ENCODE results near the gene GASK1A. TPM values are rescaled to one million over a fixed set of nuclear protein-coding genes. Genes with fewer than 3 reads are reported as not detected.

GASK1A gene
- total and polyA plus RNA-seq, 4 donors: 0.79 to 22.8 (median 4.6) TPM

GRCh38 chr3:43071313-43071893, 92.3 kb downstream of the GASK1A start:
- Histone ChIP-seq H3K4me3 (ENCODE audit: low read depth in 1 of 3, low read length in 3 of 3) (no peak overlapping the region), H3K27ac (ENCODE audit: low read depth in 1 of 2, low read length in 2 of 2) (no peak overlapping the region), H3K27me3 (ENCODE audit: control insufficient read depth in 4 of 4, insufficient read depth in 4 of 4, low read length in 3 of 4) (no peaks in the 10 kb centered on the region), H3K9ac (ENCODE audit: low read depth in 1 of 2, low read length in 2 of 2) (no peak overlapping the region), H3K9me3 (ENCODE audit: control insufficient read depth in 4 of 4, low read length in 3 of 4) (no peaks in the 10 kb centered on the region), H3K36me3 (ENCODE audit: control insufficient read depth in 4 of 4, insufficient read depth in 3 of 4, low read depth in 1 of 4, low read length in 3 of 4) (no peaks in the 10 kb centered on the region), H3K4me1 (ENCODE audit: control insufficient read depth in 4 of 4, insufficient read depth in 4 of 4, low read length in 3 of 4) (peaks cover 9 to 21% (median 19%) of the 10 kb centered on the region in 4 donors)
- WGBS: 63% methylated on average over 7 of the region's 7 CpGs
- TF ChIP-seq CTCF (IDR thresholded peaks at IDR 0.05; ENCODE audit: low read depth, low read length, missing input control) (peak; percentile 27), GABPA (IDR thresholded peaks at IDR 0.05 in 1 of 2, conservative IDR thresholded peaks at IDR 0.05 in 1 of 2) (no peak), RAD21 (IDR thresholded peaks at IDR 0.05) (peak; percentile 32 to 61), JUND (IDR thresholded peaks at IDR 0.05) (no peak), REST (IDR thresholded peaks at IDR 0.05) (no peak), YY1 (IDR thresholded peaks at IDR 0.05) (no peak), HNF4G (IDR thresholded peaks at IDR 0.05) (no peak), NR2F2 (IDR thresholded peaks at IDR 0.05) (no peak), FOXA1 (IDR thresholded peaks at IDR 0.05) (no peak), TAF1 (conservative IDR thresholded peaks at IDR 0.05) (no peak), FOXA2 (IDR thresholded peaks at IDR 0.05) (no peak), ATF3 (IDR thresholded peaks at IDR 0.05) (no peak), SP1 (IDR thresholded peaks at IDR 0.05) (no peak)
- DNase-seq (ENCODE audit: low spot score): peak; percentile 35

- no peak overlapping the region for H3K27ac ChIP-seq (ENCODE audit: low read depth in 1 of 2, low read length in 2 of 2)
- peaks cover 9 to 25% (median 19%) of the 10 kb centered on the region in 4 donors for H3K4me1 ChIP-seq (ENCODE audit: control insufficient read depth in 4 of 4, insufficient read depth in 4 of 4, low read length in 3 of 4)
- TF ChIP-seq HNF4A (conservative IDR thresholded peaks at IDR 0.05): no peak
- TF ChIP-seq JUND (IDR thresholded peaks at IDR 0.05): no peak
- no peak for TF ChIP-seq RAD21 (IDR thresholded peaks at IDR 0.05)
- no peak for TF ChIP-seq TAF1 (conservative IDR thresholded peaks at IDR 0.05)
- TF ChIP-seq SP1 (IDR thresholded peaks at IDR 0.05): no peak
- TF ChIP-seq RXRA (IDR thresholded peaks at IDR 0.05): no peak
- no peak for TF ChIP-seq NR2F2 (IDR thresholded peaks at IDR 0.05)
- no peak for TF ChIP-seq CTCF (IDR thresholded peaks at IDR 0.05; ENCODE audit: low read depth, low read length, missing input control)
- no peak for TF ChIP-seq ZBTB33 (IDR thresholded peaks at IDR 0.05)
- no peaks in the 10 kb centered on the region for H3K9me3 ChIP-seq (ENCODE audit: control insufficient read depth in 4 of 4, low read length in 3 of 4)
- no peaks in the 10 kb centered on the region for H3K36me3 ChIP-seq (ENCODE audit: control insufficient read depth in 4 of 4, insufficient read depth in 3 of 4, low read depth in 1 of 4, low read length in 3 of 4)
- H3K9ac ChIP-seq (ENCODE audit: low read depth in 1 of 2, low read length in 2 of 2): no peak overlapping the region
- 94% methylated on average over 4 of the region's 4 CpGs for WGBS
- DNase-seq (ENCODE audit: low spot score): peak; percentile 16
- no peak overlapping the region for H3K4me3 ChIP-seq (ENCODE audit: low read depth in 1 of 3, low read length in 3 of 3)
- no peaks in the 10 kb centered on the region for H3K27me3 ChIP-seq (ENCODE audit: control insufficient read depth in 4 of 4, insufficient read depth in 4 of 4, low read length in 3 of 4)
These were observed 93.2 kb downstream of the GASK1A start for GRCh38 chr3:43072361-43072760.
